Midbrain (tissue), 1 donor: ENCODE measurements around the gene LAMA5.

Source experiments
- DNase-seq: peaks from one replicate; lab custom pipeline; 2025; lab: John Stamatoyannopoulos, UW

Gene LAMA5

DNA sequence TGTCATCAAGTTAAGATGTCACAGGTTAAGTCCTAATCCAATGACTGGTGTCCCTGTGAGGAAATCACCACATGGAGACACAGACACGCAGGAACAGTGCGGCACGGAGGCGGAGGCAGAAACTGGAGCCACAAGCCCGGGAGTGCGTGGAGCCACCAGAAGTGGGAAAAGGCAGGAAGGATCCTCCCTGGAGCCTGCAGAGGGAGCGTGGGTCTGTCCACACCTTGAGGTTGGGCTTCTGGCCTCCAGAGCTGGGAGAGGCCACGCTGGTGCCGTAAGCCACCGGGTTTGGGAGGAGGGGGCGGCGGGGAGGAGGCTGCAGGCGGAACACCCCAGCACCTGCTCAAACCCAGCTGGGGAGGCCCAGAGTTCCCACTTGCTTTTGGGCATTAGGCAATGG is 36.2 kb upstream of the LAMA5 start:
- no peak for DNase-seq

DNA sequence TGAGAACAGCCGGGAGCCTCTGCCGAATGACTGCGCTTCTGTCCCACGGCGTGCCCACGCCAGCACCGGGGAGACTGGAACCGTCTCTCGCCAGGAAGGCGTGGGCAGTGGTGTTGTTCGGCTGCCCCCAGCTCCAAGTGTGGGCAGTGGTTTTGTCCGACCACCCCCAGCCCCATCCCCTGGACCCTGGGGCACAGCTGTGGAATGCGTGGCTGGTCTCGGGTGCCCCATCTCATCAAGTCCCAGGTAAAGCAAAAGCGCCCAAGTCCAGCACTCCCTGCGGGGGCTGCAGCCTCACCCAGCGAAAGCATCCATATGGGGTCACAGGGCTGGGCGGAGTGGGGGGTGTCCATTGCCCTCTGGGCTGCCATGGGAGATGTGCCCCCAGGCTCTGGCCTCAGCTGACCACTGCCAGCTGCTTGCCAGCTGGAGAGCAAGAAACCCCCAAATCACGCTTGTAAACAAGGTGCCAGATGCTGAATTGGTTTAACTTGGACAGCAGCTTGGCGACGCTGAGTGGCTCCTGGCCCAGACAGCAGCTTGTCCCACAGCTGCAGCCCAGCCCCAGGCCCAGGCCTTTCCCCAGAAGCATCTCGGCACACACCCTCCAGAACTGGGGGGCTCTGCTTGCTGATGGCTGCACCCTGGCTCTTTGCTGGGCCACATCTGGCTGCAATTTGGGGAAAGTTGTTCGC is 35.5 kb upstream of the LAMA5 start:
- DNase-seq = no peak

GRCh38 chr20:62401331-62401779 is 34.2 kb upstream of the LAMA5 start:
- DNase-seq = no peak

DNA sequence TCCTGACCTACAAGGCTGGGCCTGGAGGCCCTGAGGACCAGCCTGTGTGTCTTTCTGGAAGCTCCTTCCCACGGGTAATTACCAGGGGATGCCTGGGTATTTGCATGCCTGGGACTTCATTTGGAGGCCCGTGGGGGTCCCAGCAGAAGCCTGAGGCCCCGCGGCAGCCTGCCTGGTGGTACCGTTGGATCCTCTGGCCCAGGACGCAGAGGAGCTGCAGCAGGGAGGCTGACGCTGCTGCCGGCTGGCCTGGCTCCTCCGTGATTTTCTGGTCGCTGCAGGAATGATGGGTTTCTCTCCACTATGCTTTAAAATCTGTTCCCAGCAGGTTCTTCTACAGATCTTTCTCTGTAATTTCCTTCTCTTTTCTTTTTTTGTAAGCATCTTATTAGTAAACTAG is 33.4 kb upstream of the LAMA5 start:
- no peak for DNase-seq

- DNase-seq = no peak
Measured at GRCh38 chr20:62400021-62400420, 32.9 kb upstream of the LAMA5 start.

DNA sequence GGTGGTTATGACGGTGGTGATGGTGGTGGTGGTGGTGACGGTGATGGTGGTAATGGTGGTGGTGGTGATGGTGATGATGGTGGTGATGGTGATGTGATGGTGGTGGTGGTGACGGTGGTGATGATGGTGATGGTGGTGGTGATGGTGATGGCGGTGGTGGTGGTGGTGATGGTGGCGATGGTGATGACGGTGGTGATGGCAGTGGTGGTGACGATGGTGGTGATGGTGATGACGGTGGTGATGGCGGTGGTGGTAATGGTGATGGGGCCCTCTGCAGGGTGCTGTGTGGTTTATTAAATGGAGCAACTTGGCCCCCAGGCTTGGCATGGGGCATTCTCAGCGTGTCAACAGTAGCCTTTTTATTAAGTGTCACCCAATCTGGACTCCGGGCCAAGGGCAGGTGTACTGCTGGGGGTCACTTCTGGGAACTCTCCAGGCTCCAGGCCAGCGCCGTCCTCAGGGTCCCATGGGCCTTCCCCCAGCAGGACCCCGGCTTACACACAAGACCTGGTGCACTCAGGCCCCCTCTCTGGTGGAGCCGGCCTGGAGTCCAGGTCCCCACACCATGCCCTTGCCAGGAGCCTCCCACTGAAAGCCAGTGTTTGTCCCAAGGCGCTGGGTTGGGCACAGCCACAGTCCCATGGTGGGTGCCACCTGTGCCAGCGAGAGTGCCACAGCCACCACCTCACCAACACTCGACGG is 31.2 kb upstream of the LAMA5 start:
- no peak for DNase-seq

DNA sequence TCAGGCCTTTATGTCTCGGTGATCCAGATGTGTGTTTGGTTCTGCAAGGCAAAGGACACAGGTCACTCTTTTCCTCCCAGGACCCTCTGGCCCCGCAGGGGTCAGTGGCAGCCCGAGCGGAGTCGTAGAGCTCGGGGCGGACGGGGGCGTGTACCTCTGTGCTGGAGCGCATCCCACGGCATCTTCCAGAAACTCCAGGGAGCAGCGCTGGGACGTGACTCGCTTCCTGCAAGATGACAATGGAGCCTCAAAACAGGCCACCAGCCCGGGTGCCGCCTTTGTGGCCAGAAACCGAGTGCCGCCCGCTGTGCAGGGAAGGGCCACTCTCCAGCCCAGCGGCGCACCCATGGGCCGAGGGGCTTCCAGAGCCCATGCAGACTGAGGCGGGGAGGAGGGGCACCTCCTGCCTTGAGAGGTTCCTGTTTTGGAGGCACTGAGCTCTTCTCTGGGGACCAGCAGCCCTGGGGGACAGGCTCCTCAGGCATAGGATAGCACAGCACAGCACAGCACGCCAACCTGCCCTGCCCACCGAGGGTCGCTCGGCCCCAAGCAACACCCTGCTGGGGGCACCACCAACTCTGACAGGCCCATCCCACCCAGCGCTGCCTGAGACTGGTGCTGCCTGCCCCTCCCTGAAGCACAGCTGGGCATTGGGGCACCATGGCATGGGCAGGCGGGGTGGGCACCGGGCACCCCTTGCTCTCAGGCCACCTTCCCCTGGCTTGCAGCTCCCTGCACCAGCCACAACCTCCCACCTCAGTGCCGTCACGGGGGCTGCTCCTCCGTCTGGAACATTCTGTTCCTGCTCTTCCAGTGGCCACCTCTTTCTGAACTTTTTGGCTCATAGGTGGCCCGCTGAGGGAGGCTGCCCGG is 29.5 kb upstream of the LAMA5 start:
- DNase-seq = no peak

DNA sequence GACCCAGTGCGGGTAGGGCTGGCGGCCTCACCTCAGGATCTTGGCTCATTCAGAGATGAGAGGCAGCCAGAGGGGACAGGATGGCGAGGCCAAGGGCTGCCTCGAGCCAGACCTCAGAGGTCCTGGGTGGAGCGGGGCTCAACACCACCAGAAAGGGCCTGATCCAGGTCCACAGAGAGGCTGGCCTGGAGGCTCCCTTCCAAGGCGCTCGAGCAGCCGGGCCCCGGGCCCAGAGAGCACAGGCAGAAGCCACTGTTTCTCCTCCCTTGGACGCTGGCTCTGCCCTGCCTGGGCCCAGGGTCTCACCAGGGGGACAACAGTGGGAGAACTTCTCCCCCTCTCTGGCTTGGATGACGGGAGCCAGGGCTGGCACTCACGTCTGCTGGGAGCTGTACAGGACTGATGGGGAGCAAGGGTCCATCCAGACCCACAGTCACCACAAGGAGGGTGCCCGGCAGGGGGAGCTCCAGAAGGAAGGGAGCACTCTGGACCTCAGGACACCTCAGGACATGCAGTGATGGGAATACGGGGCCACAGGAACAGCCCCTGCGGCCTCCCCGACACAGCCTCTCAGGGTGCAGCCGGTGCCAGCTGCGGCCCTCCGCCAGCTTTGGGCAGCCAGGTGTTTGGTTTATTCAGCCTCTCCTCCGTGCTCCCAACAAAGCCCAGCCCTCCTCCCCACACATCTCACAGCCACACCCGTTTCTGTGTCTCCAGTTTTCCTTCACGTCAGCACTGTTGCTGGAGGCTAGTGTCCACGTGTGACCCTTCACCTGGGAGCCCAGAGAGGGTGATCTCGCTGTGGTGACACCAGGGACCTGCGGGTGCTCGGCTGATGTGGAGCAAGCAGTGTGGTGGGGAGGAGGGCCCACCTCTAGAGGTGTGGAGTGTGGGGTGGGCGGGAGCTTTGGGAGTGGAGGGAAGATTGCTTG is 28.5 kb upstream of the LAMA5 start:
- DNase-seq = no peak

DNA sequence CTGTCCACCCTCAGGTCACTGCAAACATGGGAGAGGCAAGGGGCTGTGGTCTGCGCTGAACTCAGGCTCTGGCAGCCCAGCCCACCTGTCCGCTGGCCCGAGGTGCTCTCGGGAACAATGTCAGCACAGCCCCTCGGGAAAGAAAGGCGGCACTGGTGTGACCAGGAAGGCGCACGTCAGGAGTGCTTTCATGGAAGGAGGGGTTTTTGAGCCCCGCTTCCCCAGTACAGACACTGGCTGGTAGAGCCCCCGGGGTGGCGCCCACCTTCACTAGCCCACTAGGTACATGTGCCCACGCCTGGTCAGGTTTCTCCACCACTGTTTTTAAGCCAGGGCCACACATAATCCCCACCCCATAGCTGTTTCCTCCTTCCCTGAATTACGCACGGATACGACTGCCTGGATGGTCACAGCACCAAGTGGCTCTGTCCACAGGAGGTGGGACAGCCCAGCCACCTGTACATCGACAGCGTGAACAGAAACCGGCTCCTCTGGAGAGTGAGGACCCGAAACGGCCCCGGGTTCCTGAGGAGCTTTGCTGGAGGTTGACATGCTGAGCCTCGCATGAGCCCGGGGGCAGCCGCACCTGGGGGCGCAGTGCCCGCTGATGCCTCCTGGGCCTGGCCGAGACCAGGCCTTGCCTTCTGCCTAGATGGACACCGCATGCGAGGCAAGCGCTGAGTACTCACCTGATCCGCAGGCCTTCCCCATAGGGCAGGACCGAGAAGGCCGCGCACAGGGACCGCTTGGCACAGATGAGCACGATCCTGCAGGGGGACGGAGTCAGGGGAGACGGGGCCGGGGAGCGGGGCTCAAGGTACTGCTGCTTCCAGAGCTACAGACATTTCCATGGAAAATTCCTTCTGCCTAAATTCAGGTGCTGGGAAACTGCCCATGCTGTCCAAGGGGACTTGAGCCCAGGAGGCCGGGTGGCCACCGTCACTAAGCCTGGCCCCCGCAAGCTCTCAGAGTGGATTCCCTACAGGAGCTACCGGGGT is 27.4 kb upstream of the LAMA5 start:
- DNase-seq = no peak

DNA sequence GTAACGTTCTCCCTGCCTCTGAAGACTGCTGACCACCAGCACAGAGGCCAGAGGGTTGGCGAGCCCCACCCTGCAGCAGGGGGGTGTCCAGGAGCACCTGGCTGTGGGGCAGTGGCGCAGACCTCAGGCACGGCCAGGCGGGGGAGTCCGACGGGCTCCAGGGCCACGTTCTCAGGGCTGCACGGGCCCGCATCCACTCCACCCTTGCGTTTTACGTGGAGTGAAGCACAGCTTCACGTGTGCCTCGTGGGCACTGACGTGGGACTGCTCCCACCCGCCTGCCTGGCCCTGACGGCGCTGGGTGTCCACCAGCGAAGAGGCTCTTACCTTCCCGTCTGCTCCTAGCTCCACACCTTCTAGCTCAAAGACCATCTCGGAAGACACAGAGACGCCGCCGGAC is 26.7 kb upstream of the LAMA5 start:
- no peak for DNase-seq

- no peak for DNase-seq
Measured at GRCh38 chr20:62393335-62393665, 26.2 kb upstream of the LAMA5 start.

DNA sequence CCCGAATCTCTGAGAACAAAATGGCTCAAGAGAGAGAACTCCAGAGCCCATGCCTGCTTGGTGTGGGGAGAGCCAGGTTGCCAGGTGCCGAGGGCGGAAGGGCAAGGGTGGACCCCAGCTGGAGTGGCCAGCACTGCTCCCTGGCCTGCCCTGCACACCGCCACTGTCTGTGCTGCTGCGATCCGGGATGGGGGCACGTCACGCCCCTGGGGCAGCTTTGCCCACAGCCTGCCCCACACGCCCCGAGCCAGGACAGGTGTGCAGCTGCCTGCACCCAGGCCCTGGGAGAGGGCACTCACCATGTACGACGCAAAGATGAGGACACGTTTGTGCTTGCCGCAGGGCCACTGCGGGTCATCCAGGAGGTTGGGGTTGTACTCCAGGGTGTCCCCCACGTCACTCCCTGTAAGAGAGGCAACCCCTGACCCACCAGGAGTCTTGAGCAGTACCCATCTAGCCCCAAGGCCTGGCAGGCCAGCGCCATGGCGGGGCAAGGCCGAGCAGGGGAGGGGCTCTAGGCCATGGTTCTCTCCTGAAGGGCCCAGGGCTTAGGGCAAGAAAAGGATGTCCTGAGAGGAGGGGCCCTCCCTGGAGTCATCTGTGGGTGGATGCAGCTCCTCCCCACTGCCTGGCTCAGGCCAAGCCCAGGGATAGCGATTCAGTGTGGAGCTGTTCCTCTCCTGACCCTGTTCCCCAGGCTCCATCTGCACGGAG is 25.7 kb upstream of the LAMA5 start:
- no peak for DNase-seq

GRCh38 chr20:62392077-62392418 is 24.9 kb upstream of the LAMA5 start:
- no peak for DNase-seq

- no peak for DNase-seq
Measured at GRCh38 chr20:62391165-62392076, 24.3 kb upstream of the LAMA5 start.

GRCh38 chr20:62390317-62391164 is 23.4 kb upstream of the LAMA5 start:
- no peak for DNase-seq

- no peak for DNase-seq
Measured at GRCh38 chr20:62389601-62390087, 22.5 kb upstream of the LAMA5 start.

DNA sequence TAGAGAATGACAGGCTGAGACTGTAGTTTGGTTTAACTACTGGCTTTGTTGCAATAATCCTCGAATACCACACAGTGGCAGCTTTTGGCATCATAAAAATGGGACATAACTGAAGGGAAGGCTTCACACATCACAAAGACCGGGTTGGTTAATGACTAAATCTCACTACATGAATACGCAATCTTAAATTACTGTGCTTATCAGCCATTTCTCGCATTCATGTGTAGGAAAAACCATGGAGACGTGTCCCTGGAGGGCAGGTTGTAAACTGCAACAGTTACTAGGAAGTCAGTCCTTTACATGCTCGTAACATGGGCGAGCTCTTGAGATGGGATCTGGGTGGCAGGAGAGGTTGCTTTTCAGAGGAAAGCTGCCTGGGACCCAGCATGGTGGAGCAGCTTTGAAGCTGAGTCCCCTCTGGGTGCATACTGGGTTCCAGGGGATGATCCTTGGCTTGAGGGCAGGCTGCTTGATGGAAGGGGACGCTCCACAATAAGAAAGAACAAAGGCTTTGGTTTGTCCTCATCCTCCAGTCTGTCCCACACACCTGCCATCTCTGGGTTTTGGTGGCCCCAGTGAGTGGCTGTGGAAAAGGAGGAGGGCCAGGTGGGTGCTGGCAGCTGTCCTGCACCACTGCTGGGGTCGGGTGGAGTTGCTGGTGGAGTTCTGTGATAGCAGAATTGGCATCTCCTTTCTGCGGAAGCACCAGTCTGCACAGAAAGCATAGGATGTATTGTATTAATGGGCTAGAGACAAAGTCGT is 21.9 kb upstream of the LAMA5 start:
- DNase-seq = no peak
